Neuronal stem cell (in vitro differentiated cells): ENCODE measurements around the gene THBD.

ENCODE experiments used
- DNase-seq: peaks from one replicate; pipeline ENCODE4 v3.0.0-alpha.2; 2013; ENCODE audit warnings: low spot score
- H2AFZ ChIP-seq: one replicate; pipeline ENCODE4 v1.6.1; 2013; ENCODE audit warnings: mild to moderate bottlenecking, low read length, inconsistent platforms
- H2AK5ac ChIP-seq: 2 replicates; pipeline ENCODE4 v1.6.1; 2013; ENCODE audit warnings: low read depth, mild to moderate bottlenecking, inconsistent platforms, low read length, moderate library complexity, mixed read lengths
- H2BK120ac ChIP-seq: 2 replicates; pipeline ENCODE4 v1.6.1; 2013; ENCODE audit warnings: low read depth, mild to moderate bottlenecking, inconsistent platforms, low read length, moderate library complexity, mixed read lengths
- H2BK12ac ChIP-seq: one replicate; pipeline ENCODE4 v1.6.1; 2013; ENCODE audit warnings: low read length, inconsistent platforms
- H2BK15ac ChIP-seq: 2 replicates; pipeline ENCODE4 v1.6.1; 2013; ENCODE audit warnings: mild to moderate bottlenecking, low read length, inconsistent platforms, mixed read lengths
- H2BK5ac ChIP-seq: one replicate; pipeline ENCODE4 v1.6.1; 2013; ENCODE audit warnings: inconsistent platforms, mild to moderate bottlenecking, low read length, moderate library complexity
- H3K14ac ChIP-seq: one replicate; pipeline ENCODE4 v1.6.1; 2013; ENCODE audit warnings: low read length, inconsistent platforms
- H3K18ac ChIP-seq: 2 replicates; pipeline ENCODE4 v1.6.1; 2013; ENCODE audit warnings: low read length, inconsistent platforms
- H3K23ac ChIP-seq: 2 replicates; pipeline ENCODE4 v1.6.1; 2013; ENCODE audit warnings: low read depth, mild to moderate bottlenecking, mixed read lengths, low read length, inconsistent platforms; ENCODE audit not compliant: poor library complexity
- H3K27ac ChIP-seq: replicated peaks from 3 replicates; pipeline ENCODE4 v1.5.1; 2013; ENCODE audit warnings: low read length, inconsistent platforms
- H3K27me3 ChIP-seq, 3 experiments: 2 replicates each; pipeline ENCODE4 v1.6.1; 2013; ENCODE audit warnings: low read length in 3 of 3, mild to moderate bottlenecking in 2 of 3, inconsistent platforms in 1 of 3, low read depth in 1 of 3, mixed read lengths in 1 of 3, moderate library complexity in 1 of 3; ENCODE audit not compliant: control insufficient read depth in 3 of 3, insufficient read depth in 3 of 3
- H3K36me3 ChIP-seq, 2 donors: replicated peaks in 1 of 2; 2 replicates each; pipeline ENCODE4 v1.6.1; 2013; ENCODE audit warnings: low read length in 2 of 2; ENCODE audit not compliant: control insufficient read depth in 2 of 2, insufficient read depth in 2 of 2
- H3K4ac ChIP-seq: 2 replicates; pipeline ENCODE4 v1.6.1; 2013; ENCODE audit warnings: inconsistent platforms, mild to moderate bottlenecking, low read length, moderate library complexity
- H3K4me1 ChIP-seq, 2 donors: 1 replicate in 1 of 2; 2 replicates in 1 of 2; pipeline ENCODE4 v1.6.1; 2013; ENCODE audit warnings: low read length in 2 of 2, low read depth in 1 of 2; ENCODE audit not compliant: control insufficient read depth in 2 of 2, insufficient read depth in 1 of 2
- H3K4me2 ChIP-seq: one replicate; pipeline ENCODE4 v1.6.1; 2013; ENCODE audit warnings: mild to moderate bottlenecking, low read length, inconsistent platforms; ENCODE audit not compliant: insufficient read depth, poor library complexity, severe bottlenecking
- H3K4me3 ChIP-seq, 2 donors: 2 replicates each; pipeline ENCODE4 v1.5.1; 2013; ENCODE audit warnings: low read length in 2 of 2, mild to moderate bottlenecking in 2 of 2, inconsistent platforms in 1 of 2, moderate library complexity in 1 of 2
- H3K79me1 ChIP-seq: one replicate; pipeline ENCODE4 v1.6.1; 2013; ENCODE audit warnings: low read depth, mild to moderate bottlenecking, inconsistent platforms, low read length, moderate library complexity
- H3K9ac ChIP-seq: one replicate; pipeline ENCODE4 v1.6.1; 2013; ENCODE audit warnings: mild to moderate bottlenecking, low read depth, low read length, inconsistent platforms; ENCODE audit not compliant: poor library complexity
- H3K9me3 ChIP-seq, 2 donors: replicated peaks in 1 of 2; 2 replicates each; pipeline versions ENCODE3 to v1.6.1; 2013; ENCODE audit warnings: low read length in 2 of 2, mild to moderate bottlenecking in 2 of 2, inconsistent platforms in 1 of 2, low read depth in 1 of 2, mixed read lengths in 1 of 2, moderate library complexity in 1 of 2; ENCODE audit not compliant: control insufficient read depth in 2 of 2, insufficient read depth in 1 of 2
- H4K8ac ChIP-seq: one replicate; pipeline ENCODE4 v1.6.1; 2013; ENCODE audit warnings: low read depth, mild to moderate bottlenecking, inconsistent platforms, low read length, moderate library complexity
- H4K91ac ChIP-seq: one replicate; pipeline ENCODE4 v1.6.1; 2013; ENCODE audit warnings: low read length, low read depth, mild to moderate bottlenecking, inconsistent platforms; ENCODE audit not compliant: poor library complexity
- WGBS, 2 donors: extraction: QIAGEN DNeasy Blood & Tissue Kit; methylation state at CpG; one replicate each; pipeline ENCODE4 v1.1.7; 2013; ENCODE audit warnings: missing lambda C conversion rate in 2 of 2, mixed read lengths in 1 of 2; ENCODE audit not compliant: insufficient read length in 2 of 2, insufficient replicate concordance in 1 of 2; ENCODE audit errors: extremely low coverage in 2 of 2; 5-methylcytosine and 5-hydroxymethylcytosine counted together

THBD gene

GRCh38 chr20:23093613-23094012 is 44.1 kb upstream of the THBD start:
- Histone ChIP-seq H2AFZ (no peak overlapping the region), H3K4me2 (no peak overlapping the region), H3K23ac (no peak overlapping the region), H2BK5ac (no peak overlapping the region), H3K27ac (no peak overlapping the region), H3K9me3 (no peaks in the 10 kb centered on the region), H3K9ac (no peak overlapping the region), H2BK12ac (no peak overlapping the region), H3K27me3 (no peaks in the 10 kb centered on the region), H2AK5ac (no peak overlapping the region), H3K4me3 (no peak overlapping the region), H3K36me3 (no peaks in the 10 kb centered on the region), H3K18ac (no peak overlapping the region), H2BK120ac (no peak overlapping the region), H2BK15ac (no peak overlapping the region), H3K4ac (no peak overlapping the region), H4K91ac (no peak overlapping the region), H4K8ac (no peak overlapping the region), H3K14ac (no peak overlapping the region), H3K4me1 (no peaks in the 10 kb centered on the region), H3K79me1 (no peaks in the 10 kb centered on the region)
- DNase-seq, result no peak
- no CpG with 5 or more reads among the region's 3 CpGs for WGBS, 2 donors

- no peak overlapping the region for H3K27ac ChIP-seq
- peak overlapping the region; percentile 73 for H2BK120ac ChIP-seq
- no peak overlapping the region for H2AK5ac ChIP-seq
- H3K4ac ChIP-seq, result no peak overlapping the region
- H3K4me2 ChIP-seq, result no peak overlapping the region
- H2BK12ac ChIP-seq, result no peak overlapping the region
- H3K9ac ChIP-seq, result no peak overlapping the region
- H3K14ac ChIP-seq, result no peak overlapping the region
- H2AFZ ChIP-seq, result no peak overlapping the region
- no peak for DNase-seq
- no peak overlapping the region for H4K8ac ChIP-seq
- H2BK15ac ChIP-seq, result no peak overlapping the region
- no peaks in the 10 kb centered on the region for H3K36me3 ChIP-seq
- H3K79me1 ChIP-seq, result no peaks in the 10 kb centered on the region
- H3K18ac ChIP-seq, result no peak overlapping the region
- no peak overlapping the region for H3K4me3 ChIP-seq
- H4K91ac ChIP-seq, result no peak overlapping the region
- H3K9me3 ChIP-seq, result no peaks in the 10 kb centered on the region
- no peak overlapping the region for H2BK5ac ChIP-seq
- no peak overlapping the region for H3K23ac ChIP-seq
- no peaks in the 10 kb centered on the region for H3K4me1 ChIP-seq
- H3K27me3 ChIP-seq, result no peaks in the 10 kb centered on the region
- WGBS, 2 donors, result no CpG with 5 or more reads among the region's 7 CpGs
Measured at GRCh38 chr20:23092861-23093495, 43.5 kb upstream of the THBD start.

GRCh38 chr20:23092384-23092756 is 42.9 kb upstream of the THBD start:
- H3K27me3 ChIP-seq, result no peaks in the 10 kb centered on the region
- no peaks in the 10 kb centered on the region for H3K79me1 ChIP-seq
- no peak for DNase-seq
- no peak overlapping the region for H2BK120ac ChIP-seq
- H3K18ac ChIP-seq, result no peak overlapping the region
- no peak overlapping the region for H2AFZ ChIP-seq
- H2AK5ac ChIP-seq, result no peak overlapping the region
- H3K36me3 ChIP-seq, result no peaks in the 10 kb centered on the region
- H3K23ac ChIP-seq, result no peak overlapping the region
- no peak overlapping the region for H3K14ac ChIP-seq
- no peak overlapping the region for H3K4ac ChIP-seq
- WGBS, 2 donors, result no CpG with 5 or more reads among the region's 2 CpGs
- no peaks in the 10 kb centered on the region for H3K9me3 ChIP-seq
- H3K4me2 ChIP-seq, result no peak overlapping the region
- no peak overlapping the region for H3K27ac ChIP-seq
- H4K8ac ChIP-seq, result no peak overlapping the region
- H3K9ac ChIP-seq, result no peak overlapping the region
- H3K4me1 ChIP-seq, result no peaks in the 10 kb centered on the region
- H2BK12ac ChIP-seq, result no peak overlapping the region
- H4K91ac ChIP-seq, result no peak overlapping the region
- no peak overlapping the region for H3K4me3 ChIP-seq
- no peak overlapping the region for H2BK15ac ChIP-seq
- H2BK5ac ChIP-seq, result no peak overlapping the region

- Histone ChIP-seq H3K27ac (no peak overlapping the region), H3K4me1 (no peaks in the 10 kb centered on the region), H2BK15ac (no peak overlapping the region), H3K36me3 (no peaks in the 10 kb centered on the region), H2BK120ac (no peak overlapping the region), H3K4me3 (no peak overlapping the region), H3K9me3 (no peaks in the 10 kb centered on the region), H2AK5ac (no peak overlapping the region), H3K27me3 (no peaks in the 10 kb centered on the region), H4K91ac (no peak overlapping the region), H3K23ac (no peak overlapping the region), H4K8ac (no peak overlapping the region), H2BK12ac (no peak overlapping the region), H2AFZ (no peak overlapping the region), H3K9ac (no peak overlapping the region), H3K18ac (no peak overlapping the region), H3K14ac (no peak overlapping the region), H3K4ac (no peak overlapping the region), H2BK5ac (no peak overlapping the region), H3K79me1 (no peaks in the 10 kb centered on the region), H3K4me2 (no peak overlapping the region)
- no CpG with 5 or more reads among the region's 8 CpGs for WGBS, 2 donors
- no peak for DNase-seq
Measured at GRCh38 chr20:23091721-23092383, 42.4 kb upstream of the THBD start.
